ENCODE measurements around the gene RAB31.
"Not testable (repeated sequence)": the region's sequence is repeated elsewhere in the genome, so short reads cannot be mapped to it uniquely, and the experiment has no call there.

RAB31 gene

DNA sequence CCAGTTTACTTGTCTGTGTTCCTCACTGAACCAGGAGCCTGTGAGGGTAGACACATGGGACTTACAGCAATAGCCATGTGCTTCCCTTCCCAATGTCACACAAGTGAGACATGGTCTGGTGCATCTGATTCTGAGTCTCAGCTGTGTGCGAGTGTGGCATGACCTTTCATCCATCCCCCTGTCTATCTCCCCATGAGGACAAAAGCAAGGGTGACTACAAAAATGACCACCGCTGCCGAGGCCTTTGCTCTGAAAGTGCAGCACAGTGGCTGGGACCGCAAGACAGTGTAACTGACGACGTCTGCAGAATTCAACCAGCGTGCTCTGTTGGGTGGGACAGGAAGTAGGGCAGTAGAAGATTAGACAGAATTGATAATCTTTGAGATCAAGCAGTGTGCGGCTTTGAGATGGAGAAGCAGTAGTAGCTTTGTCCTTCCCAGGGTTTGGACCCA is 50.5 kb downstream of the RAB31 start:
- no peak for DNase-seq (ENCODE audit: low read depth in 2 of 2)

DNA sequence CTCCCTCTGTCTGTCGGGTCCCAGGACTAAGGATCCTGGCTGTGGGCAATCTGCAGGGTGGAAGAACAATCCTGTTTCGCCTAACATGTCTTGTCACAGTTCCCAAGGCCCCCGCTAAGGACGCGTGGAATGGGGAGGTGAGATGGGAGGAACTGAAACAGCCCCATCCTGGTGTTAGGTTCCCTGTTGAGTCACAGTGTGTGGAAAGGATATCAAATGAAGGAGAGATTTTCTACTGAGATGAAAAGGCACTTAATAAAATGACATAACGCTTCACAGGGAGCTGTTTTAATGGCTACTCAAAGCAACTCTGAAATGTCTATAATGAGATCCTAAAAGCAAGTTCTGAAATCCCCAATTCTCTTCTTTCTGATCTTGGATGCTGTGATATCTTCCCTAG is 52.5 kb downstream of the RAB31 start:
- no peak for DNase-seq (ENCODE audit: low read depth in 2 of 2)

DNA sequence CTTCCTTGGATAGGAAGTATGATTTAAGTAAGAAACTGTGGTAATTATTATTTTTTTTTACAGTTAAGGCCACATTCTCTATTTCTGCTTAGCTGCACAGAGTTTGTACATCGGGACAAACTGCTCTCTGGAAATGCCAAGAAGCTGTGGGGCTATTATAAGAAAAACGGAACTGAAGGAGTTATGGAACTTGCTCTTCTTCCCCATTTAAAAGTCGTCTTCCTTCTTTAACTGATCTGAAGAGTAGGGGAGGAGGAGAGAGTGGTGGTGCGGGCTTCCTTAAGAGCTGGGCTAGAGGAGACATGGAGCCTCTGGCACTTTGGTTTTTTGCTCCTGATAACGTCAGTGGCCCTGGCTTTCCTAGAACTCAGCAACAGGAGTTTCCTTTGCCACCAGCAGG is 54.4 kb downstream of the RAB31 start:
- DNase-seq (ENCODE audit: low read depth in 2 of 2): no peak

DNA sequence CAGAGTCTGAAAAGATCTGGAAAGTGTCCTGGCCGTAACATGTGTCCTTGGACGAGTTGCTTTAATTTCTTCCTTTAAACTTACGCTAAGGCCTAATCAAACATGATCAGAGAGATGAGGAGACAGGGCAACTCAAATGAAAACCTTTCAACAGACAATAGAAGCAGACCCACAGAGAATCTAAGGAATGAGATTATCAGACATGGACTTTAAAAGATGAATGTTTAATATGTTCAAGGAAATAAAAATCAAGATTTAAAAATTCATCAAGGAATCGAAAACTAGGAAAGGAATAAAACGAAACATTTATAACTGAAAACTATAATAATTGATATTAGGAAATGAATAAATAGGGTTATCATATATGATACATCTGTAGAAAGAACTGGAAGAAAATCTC is 55.1 kb downstream of the RAB31 start:
- no peak for DNase-seq (ENCODE audit: low read depth in 2 of 2)

DNA sequence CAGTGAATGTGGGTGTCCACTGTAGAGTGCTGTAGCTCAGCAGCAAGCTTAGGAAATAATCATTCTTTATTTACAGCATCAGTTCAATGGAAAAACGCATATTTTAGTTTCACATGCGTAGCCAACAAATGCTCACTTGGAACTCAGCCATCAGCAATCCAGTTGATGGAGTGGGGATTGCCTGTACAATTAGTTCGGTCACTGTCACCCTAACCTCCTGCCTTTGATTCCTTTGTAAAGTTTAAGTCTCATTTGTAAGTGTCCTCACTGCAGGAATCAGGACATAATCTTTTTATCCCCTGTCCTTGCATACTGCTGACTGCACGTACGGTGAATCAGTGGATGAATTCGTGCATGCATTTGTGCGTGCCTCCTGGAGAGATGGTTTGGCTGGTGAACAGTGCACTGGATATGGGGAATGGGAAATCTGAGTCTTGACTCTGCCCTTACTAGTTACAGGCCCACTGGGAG is 55.9 kb downstream of the RAB31 start:
- DNase-seq (ENCODE audit: low read depth in 2 of 2): no peak

DNA sequence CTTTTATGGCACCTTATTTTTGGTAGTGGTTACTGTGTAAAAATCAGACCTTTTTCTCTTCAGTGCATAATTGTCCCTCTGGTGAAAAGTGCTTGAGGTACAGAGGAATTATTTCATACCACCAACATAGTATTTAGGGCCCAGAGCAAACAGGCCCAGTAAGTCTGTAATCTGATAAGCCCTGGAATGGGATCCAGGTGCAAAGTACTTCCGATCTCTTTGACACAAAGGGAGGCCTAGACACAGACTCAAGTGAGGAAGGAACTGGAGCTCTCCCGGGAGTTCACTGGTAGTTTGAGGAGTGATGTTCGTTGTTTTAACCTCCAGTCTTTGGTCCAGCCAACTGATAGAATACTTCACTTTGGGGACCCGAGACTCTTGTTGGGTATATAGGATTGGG is 57.4 kb downstream of the RAB31 start:
- DNase-seq (ENCODE audit: low read depth in 2 of 2): no peak

DNA sequence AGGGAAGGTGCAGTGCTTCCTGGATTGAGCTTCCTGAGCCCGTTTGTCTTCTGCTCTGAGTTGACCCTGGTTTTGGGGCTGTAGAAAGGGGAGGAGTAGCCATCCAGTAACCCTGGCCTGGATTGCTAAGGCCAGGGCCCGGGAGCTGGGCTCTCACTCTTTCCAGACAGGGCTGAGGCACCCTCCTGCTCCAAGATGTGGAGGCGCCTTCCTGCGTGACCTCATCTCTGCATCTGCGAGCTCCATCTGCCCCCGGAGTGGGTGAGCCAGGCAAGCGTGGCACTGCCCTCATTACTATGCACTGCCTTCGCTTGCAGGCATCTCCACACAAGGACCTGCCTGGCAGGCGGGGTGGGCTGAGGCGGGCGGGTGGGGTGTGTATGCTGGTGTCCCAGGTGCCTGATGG is 58.0 kb downstream of the RAB31 start:
- DNase-seq (ENCODE audit: low read depth in 2 of 2): no peak

DNA sequence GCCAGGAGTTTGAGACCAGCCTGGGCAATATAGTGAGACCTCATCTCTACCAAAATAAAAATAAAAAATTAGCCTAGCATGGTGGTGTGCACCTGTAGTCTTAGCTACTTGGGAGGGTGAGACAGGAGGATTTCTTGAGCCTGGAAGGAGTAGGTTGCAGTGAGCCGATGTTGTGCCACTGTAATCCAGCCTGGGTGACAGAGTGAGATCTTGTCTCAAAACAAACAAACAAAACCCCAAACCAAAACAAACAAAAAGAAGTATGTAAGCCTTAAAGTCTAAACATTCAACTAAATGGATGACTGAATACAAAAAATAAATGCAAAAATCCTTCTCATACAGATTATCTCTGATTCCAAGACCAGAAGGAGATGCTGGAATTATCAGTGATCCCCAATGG is 58.6 kb downstream of the RAB31 start:
- no peak for DNase-seq (ENCODE audit: low read depth in 2 of 2)

DNA sequence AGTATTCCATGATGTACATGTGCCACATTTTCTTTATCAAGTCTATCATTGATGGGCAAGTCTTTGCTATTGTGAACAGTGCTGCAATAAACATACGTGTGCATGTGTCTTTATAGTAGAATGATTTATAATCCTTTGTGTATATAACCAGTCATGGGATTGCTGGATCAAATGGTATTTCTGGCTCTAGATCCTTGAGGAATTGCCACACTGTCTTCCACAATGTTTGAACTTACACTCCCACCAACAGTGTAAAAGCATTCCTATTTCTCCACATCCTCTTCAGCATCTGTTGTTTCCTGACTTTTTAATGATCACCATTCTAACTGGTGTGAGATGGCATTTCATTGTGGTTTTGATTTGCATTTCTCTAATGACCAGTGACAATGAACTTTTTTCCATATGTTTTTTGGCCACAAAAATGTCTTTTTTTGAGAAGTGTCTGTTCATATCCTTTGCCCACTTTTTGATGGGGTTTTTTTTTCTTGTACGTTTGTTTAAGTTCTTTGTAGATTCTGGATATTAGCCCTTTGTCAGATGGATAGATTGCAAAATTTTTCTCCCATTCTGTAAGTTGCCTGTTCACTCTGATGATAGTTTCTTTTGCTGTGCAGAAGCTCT is 60.1 kb downstream of the RAB31 start:
- DNase-seq (ENCODE audit: low read depth in 2 of 2): not testable (repeated sequence)

DNA sequence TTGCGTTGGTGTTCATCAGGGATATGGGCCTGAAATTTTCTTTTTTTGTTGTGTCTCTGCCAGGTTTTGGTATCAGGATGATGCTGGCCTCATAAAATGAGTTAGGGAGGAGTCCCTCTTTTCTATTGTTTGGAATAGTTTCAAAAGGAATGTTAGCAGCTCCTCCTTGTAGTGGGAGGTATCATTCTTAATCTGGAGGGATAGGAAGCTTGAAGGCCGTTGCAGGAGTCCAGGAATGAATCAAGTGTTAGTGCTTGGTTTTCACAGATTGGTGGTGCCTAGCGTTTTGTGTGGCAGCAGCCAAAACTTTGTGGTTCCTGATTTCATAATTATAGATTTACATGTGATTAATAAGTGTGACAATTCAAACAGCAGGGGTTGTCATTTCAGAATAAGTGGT is 62.0 kb downstream of the RAB31 start:
- DNase-seq (ENCODE audit: low read depth in 2 of 2): not testable (repeated sequence)

DNA sequence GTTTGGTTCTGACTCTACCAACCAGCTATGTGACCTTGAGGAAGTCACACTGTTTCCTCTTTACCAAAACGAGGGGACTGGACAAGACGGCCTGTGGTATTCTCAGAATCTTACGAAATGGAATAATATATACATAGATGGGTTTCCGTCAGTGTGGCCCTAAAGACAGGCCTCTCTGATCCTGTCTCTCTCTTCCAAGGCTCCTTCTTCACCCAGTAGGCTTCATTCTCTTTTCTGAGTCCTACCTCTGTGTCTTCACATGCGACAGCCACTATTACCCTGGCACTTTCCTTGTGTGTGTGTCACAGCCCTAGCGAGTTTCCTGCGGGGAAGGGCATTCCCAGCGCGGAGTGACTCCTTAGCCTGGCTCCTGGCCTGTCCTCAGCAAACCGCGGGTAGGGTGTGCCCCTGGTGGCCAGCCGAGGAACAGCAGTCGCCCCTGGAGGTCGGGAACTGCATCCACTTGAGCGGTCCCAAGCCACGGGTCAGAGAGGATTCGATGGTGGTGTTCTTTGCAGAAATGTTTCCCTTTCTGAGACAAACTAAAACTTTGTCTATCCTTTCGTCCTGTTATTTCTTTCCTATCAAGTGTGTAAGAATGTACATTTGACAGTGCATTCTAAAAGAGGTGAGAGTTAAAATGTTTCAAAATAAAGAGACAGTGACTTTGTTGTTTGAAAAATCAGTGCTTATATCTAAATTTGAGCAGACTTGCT is 63.3 kb downstream of the RAB31 start:
- DNase-seq (ENCODE audit: low read depth in 2 of 2): peak; percentile 14 to 19

DNA sequence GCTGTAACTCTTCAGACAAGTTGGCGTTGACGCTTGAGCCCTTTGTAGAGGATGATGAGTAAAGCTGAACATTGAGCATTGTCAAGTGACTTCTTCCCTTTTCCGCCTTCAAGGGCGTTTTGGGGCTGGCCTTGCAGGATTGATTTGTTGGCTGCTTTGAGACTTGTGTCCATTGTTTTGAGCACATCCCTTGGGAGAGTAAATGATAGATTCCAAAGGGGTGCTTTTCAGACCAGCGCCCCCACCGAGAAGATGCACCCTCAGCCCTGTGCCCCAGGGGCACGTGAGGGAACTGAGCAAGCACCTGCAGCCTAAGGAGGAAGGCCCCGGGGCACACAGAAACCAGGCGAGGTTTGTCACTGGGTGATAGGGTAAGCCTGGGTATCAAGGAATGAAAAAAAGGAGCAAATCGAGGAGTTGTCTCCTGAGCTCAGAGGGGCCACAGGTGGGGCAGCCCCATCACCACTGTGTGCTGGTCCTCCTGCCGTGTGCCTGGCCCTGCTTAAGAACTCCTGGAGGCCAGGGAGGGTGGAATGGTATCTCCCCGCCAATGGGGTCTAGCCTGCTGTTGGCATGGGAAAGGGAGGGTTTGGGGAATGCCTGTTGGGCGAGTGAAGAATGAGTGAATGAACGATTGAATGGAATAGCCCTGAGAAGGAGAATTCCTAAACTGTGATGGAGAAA is 64.0 kb downstream of the RAB31 start:
- no peak for DNase-seq (ENCODE audit: low read depth in 2 of 2)

DNA sequence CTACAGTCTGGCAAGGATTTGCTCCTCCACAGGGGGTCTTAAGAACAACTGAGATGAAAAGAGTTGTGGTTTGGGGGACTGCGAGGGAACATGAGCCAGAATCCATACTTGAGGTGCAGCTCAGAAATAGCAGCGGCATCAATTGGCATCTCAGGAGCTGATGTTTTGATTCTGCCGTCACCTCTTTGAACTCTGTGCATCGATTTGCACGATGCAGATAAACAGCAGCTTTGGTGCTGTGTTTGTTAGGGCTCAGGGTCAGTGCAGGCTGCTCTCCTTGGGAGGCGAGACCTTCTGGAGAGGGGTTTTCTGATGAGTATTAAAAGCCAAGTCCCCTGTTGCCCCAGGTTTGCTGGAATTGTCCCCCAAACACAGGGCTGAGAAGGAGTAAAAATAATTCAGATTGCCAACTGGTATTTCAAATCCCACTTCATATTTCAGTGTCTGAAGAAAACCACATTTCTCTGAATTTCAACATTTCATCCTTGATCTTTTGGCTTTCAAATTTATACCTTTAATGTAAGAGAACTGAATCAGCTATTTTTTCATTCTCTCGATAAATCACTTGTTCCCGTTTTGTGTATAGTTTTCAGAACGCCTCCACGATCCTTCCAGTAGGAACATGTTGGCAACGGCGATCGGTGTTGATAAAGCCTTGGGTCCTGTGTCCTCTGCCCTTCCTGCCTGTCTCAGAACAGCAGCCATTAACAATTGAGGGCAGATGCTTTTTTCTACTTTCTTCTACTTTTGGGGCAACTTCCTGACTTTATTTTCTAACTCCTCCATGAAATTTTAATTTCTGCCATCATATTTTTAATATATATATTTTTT is 65.0 kb downstream of the RAB31 start:
- DNase-seq (ENCODE audit: low read depth in 2 of 2): no peak

DNA sequence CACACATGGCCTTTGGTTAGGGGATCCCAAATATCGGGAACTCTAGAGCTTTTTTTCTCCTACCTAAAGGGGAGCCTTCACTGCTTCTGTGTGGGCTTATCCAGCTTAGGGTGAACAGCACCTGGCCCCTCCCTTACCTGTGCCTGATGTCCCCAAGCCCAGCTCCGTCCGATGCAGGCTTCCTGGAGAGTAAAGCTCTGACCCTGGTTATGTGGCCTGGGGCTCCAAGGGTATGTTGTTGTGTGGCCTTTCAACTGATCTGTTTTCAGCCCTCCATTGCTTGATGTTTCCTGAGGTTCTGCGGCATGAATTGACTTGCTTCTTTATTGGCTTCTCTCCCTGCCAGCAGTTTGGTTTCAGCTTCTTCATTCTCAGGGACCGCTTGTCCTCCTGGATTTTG is 66.0 kb downstream of the RAB31 start:
- no peak for DNase-seq (ENCODE audit: low read depth in 2 of 2)

DNA sequence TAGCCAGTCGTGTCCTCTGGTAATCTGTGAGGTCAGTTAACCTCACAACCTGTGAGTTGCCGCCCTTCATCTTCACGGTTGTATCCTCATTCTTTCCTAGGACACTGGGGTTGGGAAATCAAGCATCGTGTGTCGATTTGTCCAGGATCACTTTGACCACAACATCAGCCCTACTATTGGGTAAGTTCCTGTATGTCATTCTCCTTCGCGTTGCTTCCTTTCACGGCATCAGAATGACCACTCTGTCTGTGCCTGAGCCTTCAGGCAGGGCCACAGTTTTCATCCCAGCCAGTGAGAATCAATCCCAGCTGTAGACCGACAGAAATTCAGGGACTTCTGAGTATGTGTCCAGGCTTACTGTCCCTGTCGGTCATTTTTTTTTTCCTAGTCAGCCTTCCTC is 67.1 kb downstream of the RAB31 start:
- no peak for DNase-seq (ENCODE audit: low read depth in 2 of 2)

DNA sequence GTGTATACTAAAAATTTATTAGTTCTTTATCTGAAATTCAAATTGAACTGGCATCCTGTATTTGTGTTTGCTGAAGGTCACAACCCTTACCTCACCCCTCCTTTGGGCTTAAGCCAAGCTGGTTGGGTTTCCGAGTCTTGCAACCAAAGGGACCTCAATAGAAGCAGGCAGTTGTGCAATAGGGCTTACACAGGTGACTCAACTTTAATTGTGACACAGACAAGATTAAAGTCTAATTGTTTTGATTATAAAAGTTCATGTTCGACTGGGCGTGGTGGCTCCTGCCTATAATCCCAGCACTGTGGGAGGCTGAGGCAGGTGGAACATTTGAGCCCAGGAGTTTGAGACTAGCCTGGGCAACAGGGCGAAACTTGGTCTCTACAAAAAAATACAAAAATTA is 71.5 kb downstream of the RAB31 start:
- no peak for DNase-seq (ENCODE audit: low read depth in 2 of 2)

DNA sequence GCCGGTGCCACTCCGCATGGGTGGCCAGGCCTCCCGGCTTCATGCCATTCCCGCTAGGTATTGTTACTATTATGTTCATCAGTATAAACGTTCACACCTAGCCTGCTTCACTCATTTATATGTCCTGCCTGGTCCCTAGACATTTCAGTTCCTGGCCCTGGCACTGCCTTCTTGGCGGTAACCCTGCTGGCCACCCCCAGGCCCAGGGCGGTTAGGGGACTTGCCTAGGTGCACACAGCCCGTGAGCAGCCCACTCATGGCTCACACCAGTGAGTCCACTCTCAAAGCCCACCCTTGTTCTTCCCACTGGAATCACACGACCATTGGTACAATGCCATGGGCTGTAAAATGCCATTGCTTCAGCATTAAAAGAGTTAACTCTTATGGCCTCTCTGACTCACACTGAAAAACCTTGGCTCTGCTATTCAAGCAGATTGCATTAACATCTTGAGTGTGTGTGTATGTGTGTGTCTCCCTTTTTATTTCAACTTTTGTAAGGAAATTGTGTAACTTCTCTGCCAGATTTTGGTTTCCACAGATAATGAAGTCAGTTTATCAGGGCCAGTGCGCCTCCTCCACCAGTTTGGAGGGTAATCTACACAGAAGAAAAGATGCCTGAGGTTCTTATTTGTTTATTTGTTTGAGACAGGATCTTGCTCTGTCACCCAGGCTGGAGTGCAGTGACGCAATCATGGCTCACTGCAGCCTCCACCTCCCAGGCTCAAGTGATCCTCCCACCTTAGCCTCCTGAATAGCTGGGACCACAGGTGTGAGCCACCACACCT is 74.2 kb downstream of the RAB31 start:
- DNase-seq (ENCODE audit: low read depth in 2 of 2): no peak

DNA sequence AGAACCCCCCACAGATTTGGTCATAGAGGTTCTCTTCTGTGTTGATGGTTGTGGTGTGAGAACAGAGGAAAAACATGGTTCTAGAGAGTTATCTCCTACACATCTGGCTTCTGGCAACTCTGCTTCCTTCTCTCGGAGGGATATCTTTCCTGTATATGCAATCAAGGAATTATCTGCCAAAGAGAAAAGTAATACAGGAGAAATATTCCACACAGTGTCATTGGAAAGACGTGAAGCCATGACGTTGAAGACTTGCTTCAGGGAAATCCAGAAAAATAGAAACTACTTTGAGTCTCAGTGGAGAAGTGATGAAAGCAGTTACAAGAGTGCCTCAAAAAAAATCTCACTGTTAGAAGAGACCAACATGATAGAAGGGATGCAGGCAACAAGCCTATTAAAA is 78.5 kb downstream of the RAB31 start:
- DNase-seq (ENCODE audit: low read depth in 2 of 2): no peak

DNA sequence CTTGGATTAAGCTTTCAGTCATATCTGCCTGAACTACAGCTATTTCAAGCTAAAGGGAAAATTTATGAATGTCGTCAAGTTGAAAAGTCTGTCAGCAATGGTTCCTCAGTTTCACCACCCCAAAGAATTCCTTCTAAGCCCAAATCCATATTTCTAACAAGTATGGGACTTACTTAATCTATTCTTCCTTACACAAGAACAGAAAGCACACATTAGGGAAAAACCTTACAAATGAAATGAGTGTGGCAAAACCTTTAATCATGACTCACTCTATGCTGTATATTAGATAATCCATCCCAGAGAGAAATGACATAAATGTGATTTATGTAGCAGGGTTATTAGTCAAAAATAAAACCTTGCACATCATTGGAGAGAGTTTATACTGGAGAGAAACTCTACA is 78.9 kb downstream of the RAB31 start:
- DNase-seq (ENCODE audit: low read depth in 2 of 2): no peak

DNA sequence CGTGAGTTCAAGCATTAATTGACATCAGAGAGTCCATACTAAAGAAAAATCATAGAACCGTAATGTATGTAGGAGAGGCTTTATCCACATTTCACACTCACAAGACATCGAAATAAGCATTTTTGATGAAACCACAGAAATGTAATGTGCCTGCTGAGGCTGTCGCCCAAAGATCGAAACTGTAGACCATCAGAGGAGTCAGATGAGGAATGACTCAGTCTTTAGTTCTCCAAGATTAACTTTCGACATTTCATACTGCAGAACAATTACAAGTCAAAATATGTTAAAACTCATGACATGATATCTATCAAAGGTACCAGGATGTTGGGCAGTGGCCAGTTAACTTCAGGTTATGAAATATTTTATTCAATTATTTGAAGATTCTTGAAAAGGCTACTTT is 79.6 kb downstream of the RAB31 start:
- DNase-seq (ENCODE audit: low read depth in 2 of 2): no peak

DNA sequence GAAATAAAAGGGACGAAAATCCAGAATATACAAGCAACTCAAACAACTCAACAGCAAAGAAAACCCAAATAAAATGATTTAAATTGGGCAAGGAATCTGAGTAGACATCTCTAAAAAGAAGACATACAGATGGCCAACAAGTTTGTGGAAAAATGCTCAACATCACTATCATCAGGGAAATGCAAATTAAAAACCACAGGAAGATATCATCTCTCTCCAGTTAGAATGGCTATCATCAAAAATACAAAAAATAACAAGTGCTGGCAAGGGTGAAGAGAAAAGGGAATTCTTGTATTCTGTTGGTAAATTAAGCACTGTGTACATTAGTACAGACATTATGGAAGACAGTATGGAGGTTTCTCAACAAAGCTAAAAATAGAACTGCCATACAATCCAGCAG is 80.0 kb downstream of the RAB31 start:
- no peak for DNase-seq (ENCODE audit: low read depth in 2 of 2)

Measured in activated CD8-positive, alpha-beta memory T cell treated with anti-CD3 and anti-CD28 coated beads for 4 hours (primary cell).